Neural cell (in vitro differentiated cells): ENCODE measurements around the gene PRPF40A. TPM values are rescaled to one million over a fixed set of nuclear protein-coding genes. Genes with fewer than 3 reads are reported as not detected.

ENCODE experiments used
- H2AFZ ChIP-seq: fragments of 200-600, 300-800 bp; sonication (generic), shearing (Covaris generic); 2 replicates; pipeline ENCODE4 v1.6.0; 2014; ENCODE audit warnings: low read depth, mild to moderate bottlenecking, antibody characterized with exemption, low read length, moderate library complexity
- H3F3A ChIP-seq: fragments of 200-600 bp; shearing (Covaris generic); 2 replicates; pipeline ENCODE4 v1.6.1; 2016; ENCODE audit warnings: mild to moderate bottlenecking, moderate library complexity, mixed read lengths, antibody characterized with exemption, low read length; ENCODE audit not compliant: insufficient read depth, poor library complexity, severe bottlenecking
- H3K27ac ChIP-seq: fragments of 200-600, 300-800 bp; sonication (generic), shearing (Covaris generic); 2 replicates; pipeline ENCODE4 v1.5.1; 2014; ENCODE audit warnings: mild to moderate bottlenecking, low read length, moderate library complexity
- H3K27me3 ChIP-seq: fragments of 300-800, 200-600 bp; sonication (generic), shearing (Covaris generic); 2 replicates; pipeline ENCODE4 v1.6.0; 2014; ENCODE audit warnings: mild to moderate bottlenecking, low read depth, low read length, moderate library complexity; ENCODE audit not compliant: insufficient read depth
- H3K36me3 ChIP-seq: fragments of 300-800, 200-600 bp; sonication (generic), shearing (Covaris generic); 2 replicates; pipeline ENCODE4 v1.5.1; 2014; ENCODE audit warnings: mild to moderate bottlenecking, antibody characterized with exemption, low read length, moderate library complexity; ENCODE audit not compliant: insufficient read depth
- H3K4me2 ChIP-seq: fragments of 300-800, 200-600 bp; sonication (generic), shearing (Covaris generic); 2 replicates; pipeline ENCODE4 v1.6.0; 2014; ENCODE audit warnings: mild to moderate bottlenecking, low read length
- H3K4me3 ChIP-seq: fragments of 300-800, 200-600 bp; sonication (generic), shearing (Covaris generic); 2 replicates; pipeline ENCODE4 v1.5.1; 2014; ENCODE audit warnings: mild to moderate bottlenecking, low read length, moderate library complexity
- H3K79me2 ChIP-seq: fragments of 200-600 bp; shearing (Covaris generic); replicated peaks from 2 replicates; pipeline ENCODE4 v1.6.0; 2014; ENCODE audit warnings: mild to moderate bottlenecking, low read length, moderate library complexity; ENCODE audit not compliant: insufficient read depth
- H3K9ac ChIP-seq: fragments of 300-800, 200-600 bp; sonication (generic), shearing (Covaris generic); 2 replicates; pipeline ENCODE4 v1.6.1; 2016; ENCODE audit warnings: mild to moderate bottlenecking, low read length, mixed read lengths
- H3K9me2 ChIP-seq: fragments of 200-600 bp; shearing (Covaris generic); 2 replicates; pipeline ENCODE4 v1.6.1; 2016; ENCODE audit warnings: mild to moderate bottlenecking, low read length, mixed read lengths; ENCODE audit not compliant: insufficient read depth
- H3K9me3 ChIP-seq: fragments of 200-600, 300-800 bp; sonication (generic), shearing (Covaris generic); 2 replicates; pipeline ENCODE4 v1.6.1; 2016; ENCODE audit warnings: mild to moderate bottlenecking, mixed run types, low read length, moderate library complexity, mixed read lengths
- H4K20me1 ChIP-seq: fragments of 200-600 bp; shearing (Covaris generic); 2 replicates; pipeline ENCODE4 v1.6.1; 2016; ENCODE audit warnings: mild to moderate bottlenecking, mixed run types; ENCODE audit not compliant: insufficient read depth
- EP300 ChIP-seq: fragments of 450-650 bp; conservative IDR thresholded peaks from 2 replicates; pipeline ENCODE4 v1.6.1; 2014; ENCODE audit warnings: antibody characterized with exemption, mild to moderate bottlenecking, moderate library complexity; ENCODE audit not compliant: poor library complexity, severe bottlenecking
- EZH2 ChIP-seq: fragments of 200-600, 300-800 bp; shearing (Covaris generic), sonication (generic); IDR thresholded peaks from 2 replicates; pipeline ENCODE4 v1.6.1; 2014; ENCODE audit warnings: antibody characterized with exemption, low read length, borderline replicate concordance, mild to moderate bottlenecking; ENCODE audit not compliant: insufficient read depth, poor library complexity, severe bottlenecking
- MXI1 ChIP-seq: fragments of 450-650 bp; conservative IDR thresholded peaks from 2 replicates; pipeline ENCODE4 v1.6.1; 2014; ENCODE audit warnings: antibody characterized with exemption, mild to moderate bottlenecking; ENCODE audit not compliant: poor library complexity, severe bottlenecking
- POLR2AphosphoS5 ChIP-seq: IDR thresholded peaks from 2 replicates; pipeline ENCODE4 v1.6.1; 2012
- RAD21 ChIP-seq: fragments of 450-650 bp; conservative IDR thresholded peaks from 2 replicates; pipeline ENCODE4 v1.6.1; 2014; ENCODE audit warnings: antibody characterized with exemption, mild to moderate bottlenecking, moderate library complexity
- SMC3 ChIP-seq: fragments of 450-650 bp; conservative IDR thresholded peaks from 2 replicates; pipeline ENCODE4 v1.6.1; 2014; ENCODE audit warnings: antibody characterized with exemption, mild to moderate bottlenecking, moderate library complexity; ENCODE audit not compliant: poor library complexity
- TAF1 ChIP-seq: IDR thresholded peaks from 2 replicates; pipeline ENCODE4 v1.6.1; 2012; ENCODE audit warnings: low read depth
- polyA plus RNA-seq: library from polyadenylated mRNA; depleted of rRNA; stranded (reverse); fragments of >200 nt; gene quantifications from 2 replicates; pipeline ENCODE4 v1.2.3, GENCODE V29; 2014
- TF ChIP-seq, protein P1 (sequence below): IDR thresholded peaks from 2 replicates; pipeline ENCODE4 v1.6.1; 2012; ENCODE audit warnings: borderline replicate concordance
- TF ChIP-seq, protein P2 (sequence below): fragments of 450-650 bp; IDR thresholded peaks from 2 replicates; pipeline ENCODE4 v1.5.1; 2014; ENCODE audit warnings: antibody characterized with exemption, mild to moderate bottlenecking, moderate library complexity; ENCODE audit not compliant: poor library complexity, severe bottlenecking

Gene PRPF40A
- polyA plus RNA-seq, 1 donor from 2014 or later, result 105 TPM

DNA sequence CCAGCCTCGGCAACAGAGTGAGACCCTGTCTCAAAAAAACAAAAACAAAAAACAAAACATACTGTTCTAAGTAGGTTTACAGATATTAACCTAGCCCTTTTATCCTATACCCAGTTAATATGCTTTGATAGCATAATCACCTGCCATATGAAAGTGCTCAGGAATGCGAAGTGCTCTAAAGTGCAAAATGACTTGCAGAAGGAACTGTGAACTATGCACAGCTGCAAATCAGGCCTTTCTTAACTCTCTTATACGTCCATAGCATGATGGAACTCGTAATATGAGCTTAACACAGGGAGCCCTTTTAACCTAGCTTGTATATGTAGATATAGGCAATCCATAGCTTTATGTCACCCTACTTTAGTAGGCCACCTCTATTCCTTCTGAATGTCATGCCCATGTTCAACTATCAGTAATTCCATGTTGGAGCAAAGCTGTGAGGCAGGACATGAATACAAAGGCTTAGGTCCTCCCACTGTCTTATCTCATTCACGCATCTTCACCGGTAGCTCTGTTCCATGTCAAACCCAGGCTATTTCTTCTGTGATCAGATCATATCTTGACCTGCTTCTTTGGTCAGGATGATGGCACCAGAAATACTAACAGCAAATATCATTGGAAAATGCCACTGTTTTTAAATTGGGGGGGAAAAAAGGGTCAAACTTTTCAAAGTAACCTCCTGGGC, 72.9 kb downstream of the PRPF40A start:
- Histone ChIP-seq H3K36me3 (peaks cover 8% of the 10 kb centered on the region), H3K27ac (no peak overlapping the region), H3K4me2 (no peak overlapping the region)

DNA sequence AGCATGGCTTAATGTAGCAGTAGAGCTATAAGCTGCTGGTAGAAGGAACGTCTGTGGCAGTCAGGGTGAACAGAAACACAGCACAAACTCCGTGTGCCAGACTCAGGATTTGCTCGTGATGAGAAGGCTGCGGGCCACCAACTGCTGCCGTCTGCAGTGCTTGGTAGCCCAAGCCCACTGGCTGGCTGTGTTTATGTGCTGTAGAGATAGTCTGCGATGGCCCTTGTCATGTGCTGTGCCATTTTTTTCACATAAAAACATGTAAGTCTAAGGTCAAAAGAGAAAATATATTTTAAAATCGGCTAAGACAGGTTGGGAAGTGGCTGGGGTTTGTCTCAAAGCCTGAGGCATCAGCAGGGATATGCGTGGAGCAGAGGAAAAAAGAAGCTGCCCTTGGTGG, 78.7 kb downstream of the PRPF40A start:
- Histone ChIP-seq H3K27ac (no peak overlapping the region), H3K4me2 (no peak overlapping the region), H3K4me3 (no peak overlapping the region), H3K27me3 (no peaks in the 10 kb centered on the region), H2AFZ (no peak overlapping the region), H3K36me3 (peaks cover 12% of the 10 kb centered on the region), H3K9me2 (no peaks in the 10 kb centered on the region), H3K79me2 (no peaks in the 10 kb centered on the region), H3K9ac (no peak overlapping the region), H3K9me3 (no peaks in the 10 kb centered on the region), H4K20me1 (no peaks in the 10 kb centered on the region), H3F3A (no peaks in the 10 kb centered on the region)
- TF ChIP-seq MXI1, result no peak
- TF ChIP-seq, protein P1, sequence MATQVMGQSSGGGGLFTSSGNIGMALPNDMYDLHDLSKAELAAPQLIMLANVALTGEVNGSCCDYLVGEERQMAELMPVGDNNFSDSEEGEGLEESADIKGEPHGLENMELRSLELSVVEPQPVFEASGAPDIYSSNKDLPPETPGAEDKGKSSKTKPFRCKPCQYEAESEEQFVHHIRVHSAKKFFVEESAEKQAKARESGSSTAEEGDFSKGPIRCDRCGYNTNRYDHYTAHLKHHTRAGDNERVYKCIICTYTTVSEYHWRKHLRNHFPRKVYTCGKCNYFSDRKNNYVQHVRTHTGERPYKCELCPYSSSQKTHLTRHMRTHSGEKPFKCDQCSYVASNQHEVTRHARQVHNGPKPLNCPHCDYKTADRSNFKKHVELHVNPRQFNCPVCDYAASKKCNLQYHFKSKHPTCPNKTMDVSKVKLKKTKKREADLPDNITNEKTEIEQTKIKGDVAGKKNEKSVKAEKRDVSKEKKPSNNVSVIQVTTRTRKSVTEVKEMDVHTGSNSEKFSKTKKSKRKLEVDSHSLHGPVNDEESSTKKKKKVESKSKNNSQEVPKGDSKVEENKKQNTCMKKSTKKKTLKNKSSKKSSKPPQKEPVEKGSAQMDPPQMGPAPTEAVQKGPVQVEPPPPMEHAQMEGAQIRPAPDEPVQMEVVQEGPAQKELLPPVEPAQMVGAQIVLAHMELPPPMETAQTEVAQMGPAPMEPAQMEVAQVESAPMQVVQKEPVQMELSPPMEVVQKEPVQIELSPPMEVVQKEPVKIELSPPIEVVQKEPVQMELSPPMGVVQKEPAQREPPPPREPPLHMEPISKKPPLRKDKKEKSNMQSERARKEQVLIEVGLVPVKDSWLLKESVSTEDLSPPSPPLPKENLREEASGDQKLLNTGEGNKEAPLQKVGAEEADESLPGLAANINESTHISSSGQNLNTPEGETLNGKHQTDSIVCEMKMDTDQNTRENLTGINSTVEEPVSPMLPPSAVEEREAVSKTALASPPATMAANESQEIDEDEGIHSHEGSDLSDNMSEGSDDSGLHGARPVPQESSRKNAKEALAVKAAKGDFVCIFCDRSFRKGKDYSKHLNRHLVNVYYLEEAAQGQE, result no peak
- no peak for TF ChIP-seq TAF1
- no peak for TF ChIP-seq POLR2AphosphoS5
- no peak for TF ChIP-seq EP300
- no peak for TF ChIP-seq EZH2
- TF ChIP-seq, protein P2, sequence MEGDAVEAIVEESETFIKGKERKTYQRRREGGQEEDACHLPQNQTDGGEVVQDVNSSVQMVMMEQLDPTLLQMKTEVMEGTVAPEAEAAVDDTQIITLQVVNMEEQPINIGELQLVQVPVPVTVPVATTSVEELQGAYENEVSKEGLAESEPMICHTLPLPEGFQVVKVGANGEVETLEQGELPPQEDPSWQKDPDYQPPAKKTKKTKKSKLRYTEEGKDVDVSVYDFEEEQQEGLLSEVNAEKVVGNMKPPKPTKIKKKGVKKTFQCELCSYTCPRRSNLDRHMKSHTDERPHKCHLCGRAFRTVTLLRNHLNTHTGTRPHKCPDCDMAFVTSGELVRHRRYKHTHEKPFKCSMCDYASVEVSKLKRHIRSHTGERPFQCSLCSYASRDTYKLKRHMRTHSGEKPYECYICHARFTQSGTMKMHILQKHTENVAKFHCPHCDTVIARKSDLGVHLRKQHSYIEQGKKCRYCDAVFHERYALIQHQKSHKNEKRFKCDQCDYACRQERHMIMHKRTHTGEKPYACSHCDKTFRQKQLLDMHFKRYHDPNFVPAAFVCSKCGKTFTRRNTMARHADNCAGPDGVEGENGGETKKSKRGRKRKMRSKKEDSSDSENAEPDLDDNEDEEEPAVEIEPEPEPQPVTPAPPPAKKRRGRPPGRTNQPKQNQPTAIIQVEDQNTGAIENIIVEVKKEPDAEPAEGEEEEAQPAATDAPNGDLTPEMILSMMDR, result no peak
- TF ChIP-seq RAD21, result no peak
- TF ChIP-seq SMC3, result no peak

More for the DNA sequence above, 72.9 kb downstream of the PRPF40A start:
- no peaks in the 10 kb centered on the region for H3K9me2 ChIP-seq
- H3F3A ChIP-seq, result no peaks in the 10 kb centered on the region
- H3K79me2 ChIP-seq, result no peaks in the 10 kb centered on the region
- H3K27me3 ChIP-seq, result no peaks in the 10 kb centered on the region
- no peak overlapping the region for H3K9ac ChIP-seq
- TF ChIP-seq TAF1, result no peak
- no peak for TF ChIP-seq RAD21
- TF ChIP-seq POLR2AphosphoS5, result no peak
- TF ChIP-seq MXI1, result no peak
- no peak for TF ChIP-seq EZH2
- no peak for TF ChIP-seq EP300
- TF ChIP-seq, protein P2, result no peak
- TF ChIP-seq SMC3, result no peak
- TF ChIP-seq, protein P1, result no peak
- H2AFZ ChIP-seq, result no peak overlapping the region
- no peaks in the 10 kb centered on the region for H3K9me3 ChIP-seq
- H3K4me3 ChIP-seq, result no peak overlapping the region
- no peaks in the 10 kb centered on the region for H4K20me1 ChIP-seq
